Left cardiac atrium (tissue), 4 donors: ENCODE measurements around the gene ATP13A4. TPM values are rescaled to one million over a fixed set of nuclear protein-coding genes. Genes with fewer than 3 reads are reported as not detected.
"Not testable (repeated sequence)": the region's sequence is repeated elsewhere in the genome, so short reads cannot be mapped to it uniquely, and the experiment has no call there.

Experiments used
- ATAC-seq, 2 donors: fragments of 200-7000 bp; cut with Tn5 transposase; one replicate each; pipeline ENCODE4 v1.9.1; 2020; ENCODE audit warnings: mild to moderate bottlenecking in 2 of 2, moderate library complexity in 2 of 2
- DNase-seq: peaks from one replicate; pipeline ENCODE4 v3.0.0-alpha.2; 2020
- intact Hi-C, 2 donors: fragments of 100-400 bp; cut with DNase I; formaldehyde crosslinking; loops; one replicate each; pipeline versions ENCODE4 v1.14.1 to v1.15.1; 2022 to 2023
- total RNA-seq, 2 donors: library from RNA; stranded (reverse); fragmentation: NEBNext Ultra II Directional; extraction: Animal tissue kit (Norgen Biotek cat#: 25700); gene quantifications; one replicate each; pipeline ENCODE4 v1.2.1, GENCODE V29; 2021
- donor health status: DM: no; HTN: yes; CAD: no.
- donor health status: DM: no; HTN: yes; CAD: no; lungs with severe emphysema.
- donor health status: DM: yes; HTN: yes; CAD: no.
- donor health status: Dilated cardiomyopathy.

ATP13A4 gene
- total RNA-seq, 2 donors from 2014 or later: 0.29 to 0.47 TPM

DNA sequence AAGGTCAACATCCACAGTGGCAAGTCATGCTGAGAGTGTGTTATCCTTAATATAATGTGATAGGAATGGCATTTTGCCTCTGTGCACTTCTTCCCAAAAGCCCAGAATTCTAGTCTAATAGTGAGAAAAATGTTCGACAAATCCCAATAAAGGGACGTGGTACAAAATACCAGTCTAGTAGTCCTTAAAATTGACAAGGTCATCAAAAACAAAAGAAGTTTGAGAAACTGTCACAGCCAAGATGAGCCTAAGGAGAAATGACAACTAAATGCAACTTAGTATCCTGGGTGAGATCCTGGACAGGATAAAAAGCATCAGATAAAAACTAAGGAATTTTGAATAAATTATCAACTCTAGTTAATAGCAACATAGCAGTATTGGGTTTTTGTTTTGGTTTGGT is 14.4 kb upstream of the ATP13A4 start:
- intact Hi-C loops: loop anchor here (5.0 to 10.0 kb wide), 2 partner anchors 107 to 1004 kb away; no protein-coding TSS in a partner anchor
- no peak for DNase-seq
- ATAC-seq: no peak

DNA sequence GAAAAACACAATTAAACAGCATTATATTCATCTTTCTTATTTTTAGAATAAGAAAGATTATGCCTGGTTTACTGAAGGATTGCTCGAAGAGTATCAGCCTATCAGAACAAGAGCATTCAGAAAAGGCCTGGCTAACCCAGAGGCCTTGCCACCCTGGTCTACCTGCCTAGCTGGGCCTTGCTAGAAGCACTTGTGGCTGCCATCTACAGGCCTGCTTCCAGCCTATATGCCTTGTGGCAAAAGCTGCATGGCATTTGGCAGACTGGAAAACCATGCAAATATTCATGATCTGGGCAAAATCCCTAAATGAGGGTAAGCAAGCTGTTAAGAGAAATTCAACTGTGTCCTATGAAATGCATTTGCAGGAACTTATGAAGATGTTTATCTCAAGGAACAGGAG is 9.3 kb upstream of the ATP13A4 start:
- no peak for ATAC-seq
- no peak for DNase-seq
- intact Hi-C loops: loop anchor here in 1 of 2 donors (10.0 kb wide), 1 partner anchor 999 kb away; no protein-coding TSS in a partner anchor

DNA sequence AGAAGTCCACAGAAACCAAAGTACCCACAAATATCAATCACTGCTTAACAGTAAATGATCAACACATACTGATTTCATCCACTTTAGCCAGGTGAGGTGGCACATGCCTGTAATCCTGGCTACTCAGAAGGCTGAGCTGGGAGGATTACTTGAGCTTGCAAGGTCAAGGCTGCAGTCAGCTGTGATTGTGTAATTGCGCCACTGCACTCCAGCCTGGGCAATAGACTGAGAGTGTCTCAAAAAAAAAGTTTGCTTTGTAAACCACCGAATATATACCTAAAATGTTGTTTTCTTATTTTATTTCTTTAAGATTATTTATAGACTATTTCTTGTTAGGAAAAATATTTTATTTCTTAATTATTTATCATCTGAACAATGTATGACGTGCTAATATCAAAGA is 8.7 kb upstream of the ATP13A4 start:
- no peak for DNase-seq
- intact Hi-C loops: loop anchor here in 1 of 2 donors (10.0 kb wide), 1 partner anchor 999 kb away; no protein-coding TSS in a partner anchor
- ATAC-seq: no peak

DNA sequence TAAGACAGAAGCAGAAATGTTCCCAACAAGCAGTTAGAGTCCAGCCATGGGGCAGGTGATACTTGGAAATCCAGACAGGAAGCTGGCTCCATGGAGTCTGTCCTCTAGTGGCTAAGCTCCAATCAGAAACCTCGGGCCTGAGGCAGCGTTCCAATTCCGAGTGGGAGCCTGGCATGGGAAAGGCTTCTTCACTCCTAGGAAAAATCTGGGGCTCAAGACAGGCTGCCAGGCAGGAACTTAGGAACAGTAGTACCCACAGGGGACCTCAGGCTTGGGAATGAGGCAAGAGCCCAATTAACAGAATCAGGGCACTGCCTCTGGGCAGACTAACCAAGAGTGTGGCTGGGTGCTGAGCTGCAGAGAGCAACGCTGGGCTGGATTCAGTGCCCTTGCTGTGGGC is 6.2 kb upstream of the ATP13A4 start:
- ATAC-seq (peak in 1 of 2 donors; percentile 67), DNase-seq (no peak)
- intact Hi-C loops: loop anchor here in 1 of 2 donors (10.0 kb wide), 1 partner anchor 996 kb away; no protein-coding TSS in a partner anchor

DNA sequence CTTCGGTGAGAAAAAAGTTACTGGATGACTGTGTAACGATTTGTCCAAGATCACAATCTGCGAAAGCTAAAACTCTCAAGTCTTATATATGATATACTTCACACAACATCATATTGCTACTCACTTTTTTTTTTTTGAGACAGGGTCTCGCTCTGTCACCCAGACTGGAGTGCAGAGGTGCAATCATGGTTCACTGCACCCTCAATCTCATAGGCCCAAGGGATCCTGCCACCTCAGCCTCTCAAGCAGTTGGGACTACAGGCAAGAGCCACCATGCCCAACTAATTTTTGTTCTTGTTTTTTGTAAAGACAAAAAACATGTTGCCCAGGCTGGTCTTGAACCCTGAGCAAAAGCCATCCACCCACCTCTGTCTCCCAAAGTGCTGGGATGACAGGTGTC is 5.4 kb upstream of the ATP13A4 start:
- intact Hi-C loops: loop anchor here in 1 of 2 donors (10.0 kb wide), 1 partner anchor 995 kb away; no protein-coding TSS in a partner anchor
- DNase-seq: no peak
- no peak for ATAC-seq

DNA sequence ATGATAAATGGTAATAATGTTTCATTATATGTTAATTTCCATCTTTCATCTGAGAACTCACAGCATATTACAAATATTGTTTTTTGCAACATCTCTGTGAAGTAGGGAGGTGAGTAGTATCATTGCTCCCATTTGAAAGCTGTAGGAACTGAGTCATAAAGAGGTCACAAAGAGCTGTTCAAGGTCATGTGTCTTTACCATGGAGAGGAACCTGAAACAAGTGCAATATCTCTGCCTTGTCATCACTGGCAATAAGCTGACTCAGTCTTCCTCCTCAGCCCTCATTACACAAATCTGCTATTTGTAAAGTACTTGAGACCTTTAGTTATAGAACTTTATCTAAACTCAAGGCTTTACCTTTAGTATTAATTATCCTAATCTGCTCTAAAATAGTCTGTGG is 4.4 kb upstream of the ATP13A4 start:
- DNase-seq (no peak), ATAC-seq (no peak)
- intact Hi-C loops: no loop called here

DNA sequence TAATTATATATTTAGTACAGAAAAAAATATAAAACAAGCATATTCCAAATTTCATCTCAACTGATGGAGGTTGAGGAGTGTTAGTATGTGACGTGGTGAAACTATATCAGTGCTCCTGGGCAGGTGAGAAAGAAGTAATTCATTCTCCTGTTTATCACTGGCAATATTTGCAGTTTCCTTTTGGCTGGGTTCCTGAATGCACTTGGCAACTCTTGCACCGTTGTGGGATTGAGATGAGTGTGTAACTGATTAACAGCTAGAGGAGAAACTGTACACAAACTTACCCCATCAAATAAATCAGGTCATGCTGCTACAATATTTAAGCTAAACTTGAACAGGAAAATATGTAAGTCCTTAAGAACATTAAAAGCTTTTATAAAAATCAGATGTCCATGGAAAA is 2.1 kb upstream of the ATP13A4 start:
- DNase-seq (no peak), ATAC-seq (no peak)
- intact Hi-C loops: no loop called here

DNA sequence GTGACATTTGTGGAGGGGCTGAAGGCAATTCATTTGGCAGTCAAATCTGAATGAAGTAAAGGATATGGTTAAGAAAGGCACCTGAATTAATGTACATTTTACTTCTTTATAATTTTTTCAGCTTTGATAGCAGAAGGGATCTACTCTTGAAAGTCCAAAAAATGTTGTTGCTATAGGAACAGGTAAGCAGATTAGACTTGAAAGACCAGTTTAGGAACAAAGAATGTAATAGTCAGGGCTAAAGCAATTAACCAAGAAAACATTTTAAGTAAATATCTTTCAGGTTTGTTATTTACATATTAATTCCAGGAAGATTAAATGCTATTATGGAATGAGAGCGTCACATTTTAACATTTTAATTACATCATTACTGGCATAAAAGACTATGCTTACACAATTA is 1.1 kb downstream of the ATP13A4 start:
- intact Hi-C loops: no loop called here
- DNase-seq (no peak), ATAC-seq (no peak)

DNA sequence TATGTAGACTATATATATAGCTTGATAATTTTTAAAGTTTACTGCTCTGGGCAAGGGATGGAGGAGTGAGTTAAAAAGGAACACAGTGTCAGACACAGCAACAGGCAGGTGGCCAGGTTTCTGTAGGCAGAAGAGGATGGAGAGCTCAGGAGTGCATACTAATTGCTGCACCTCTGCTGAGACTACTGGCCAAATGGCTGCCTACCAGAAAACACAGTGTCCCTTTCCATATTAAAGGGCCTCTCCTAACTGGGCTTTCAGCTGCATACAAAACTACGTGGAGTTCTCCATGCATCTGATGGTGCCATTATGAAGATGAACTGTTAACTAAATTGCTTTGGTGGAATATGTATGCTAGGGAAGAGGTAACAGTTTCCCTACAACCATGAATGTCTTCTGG is 1.8 kb downstream of the ATP13A4 start:
- ATAC-seq (no peak), DNase-seq (no peak)
- intact Hi-C loops: no loop called here

DNA sequence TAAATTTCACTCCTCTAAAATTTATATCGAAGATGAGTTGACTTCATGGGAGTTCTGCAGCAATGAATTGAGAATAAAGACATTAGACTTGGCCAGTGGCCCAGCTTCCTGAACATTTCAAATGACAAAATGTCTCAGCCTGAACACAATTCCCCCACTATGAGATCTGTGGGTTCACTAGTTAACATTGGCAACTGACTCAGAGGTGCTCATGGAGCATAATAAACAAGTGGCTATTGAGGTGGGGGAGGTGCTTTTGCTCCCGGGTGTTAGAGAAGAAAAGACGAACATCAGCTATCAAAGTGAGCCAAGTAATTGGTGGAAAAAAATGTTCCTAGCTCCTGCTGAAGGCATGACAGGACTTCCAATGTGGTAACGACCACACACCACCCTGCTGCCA is 6.3 kb downstream of the ATP13A4 start:
- ATAC-seq (no peak), DNase-seq (no peak)
- intact Hi-C loops: no loop called here

DNA sequence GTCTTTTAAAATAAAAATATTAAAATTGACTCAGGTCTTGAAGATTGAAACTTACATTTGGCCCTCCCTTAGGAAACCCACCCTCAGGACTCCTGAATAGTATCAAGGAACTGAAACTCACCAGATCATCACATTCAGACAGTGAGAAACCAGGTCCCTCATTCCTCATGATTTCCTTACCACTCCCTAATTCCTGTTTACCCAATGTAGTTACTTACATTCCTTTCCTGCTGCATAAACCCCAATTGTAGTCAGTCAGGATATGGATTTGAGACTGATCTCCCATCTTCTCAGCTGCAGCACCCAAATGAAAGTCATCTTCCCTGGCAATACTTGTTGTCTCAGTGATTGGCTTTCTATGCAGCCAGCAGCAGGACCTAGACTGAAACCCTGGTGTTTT is 8.6 kb downstream of the ATP13A4 start:
- no peak for DNase-seq
- no peak for ATAC-seq
- intact Hi-C loops: no loop called here

DNA sequence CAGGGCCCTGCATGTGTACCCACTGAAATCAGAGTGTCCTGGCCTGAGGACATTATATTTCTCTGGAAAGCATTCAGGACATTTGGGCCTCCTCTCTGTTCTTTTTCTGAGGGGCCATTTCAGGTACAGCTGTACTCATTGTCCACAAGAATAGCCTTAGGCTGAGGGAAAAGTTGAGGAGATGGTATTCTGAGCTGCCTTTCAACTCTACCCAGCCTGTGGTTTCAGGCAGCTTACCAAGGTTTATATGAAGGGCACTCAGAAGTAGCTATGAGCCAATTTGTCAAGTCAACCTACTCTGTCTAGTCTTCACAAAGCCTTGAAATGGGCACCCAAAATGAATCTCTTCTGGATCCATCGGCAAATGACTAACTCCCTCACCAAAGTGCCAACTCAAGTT is 9.4 kb downstream of the ATP13A4 start:
- no peak for ATAC-seq
- intact Hi-C loops: no loop called here
- no peak for DNase-seq

DNA sequence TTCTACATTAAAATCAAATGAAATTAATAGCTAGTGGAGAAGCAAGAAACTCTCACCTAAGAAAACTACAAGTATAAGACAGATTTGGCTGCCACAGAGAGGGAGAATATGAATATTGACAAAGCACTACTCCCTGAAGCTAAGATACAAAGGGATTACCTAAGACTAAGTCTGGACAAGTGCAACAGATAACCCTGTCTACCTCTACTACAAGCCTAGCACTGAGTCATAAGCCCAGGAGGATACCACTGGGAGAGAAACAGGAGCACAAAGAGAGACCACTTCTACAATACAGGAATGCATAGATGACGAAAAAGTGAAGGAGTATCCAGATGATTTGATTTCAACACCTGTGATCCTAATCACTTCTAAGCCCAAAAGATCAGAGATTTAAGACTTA is 10.4 kb downstream of the ATP13A4 start:
- intact Hi-C loops: no loop called here

DNA sequence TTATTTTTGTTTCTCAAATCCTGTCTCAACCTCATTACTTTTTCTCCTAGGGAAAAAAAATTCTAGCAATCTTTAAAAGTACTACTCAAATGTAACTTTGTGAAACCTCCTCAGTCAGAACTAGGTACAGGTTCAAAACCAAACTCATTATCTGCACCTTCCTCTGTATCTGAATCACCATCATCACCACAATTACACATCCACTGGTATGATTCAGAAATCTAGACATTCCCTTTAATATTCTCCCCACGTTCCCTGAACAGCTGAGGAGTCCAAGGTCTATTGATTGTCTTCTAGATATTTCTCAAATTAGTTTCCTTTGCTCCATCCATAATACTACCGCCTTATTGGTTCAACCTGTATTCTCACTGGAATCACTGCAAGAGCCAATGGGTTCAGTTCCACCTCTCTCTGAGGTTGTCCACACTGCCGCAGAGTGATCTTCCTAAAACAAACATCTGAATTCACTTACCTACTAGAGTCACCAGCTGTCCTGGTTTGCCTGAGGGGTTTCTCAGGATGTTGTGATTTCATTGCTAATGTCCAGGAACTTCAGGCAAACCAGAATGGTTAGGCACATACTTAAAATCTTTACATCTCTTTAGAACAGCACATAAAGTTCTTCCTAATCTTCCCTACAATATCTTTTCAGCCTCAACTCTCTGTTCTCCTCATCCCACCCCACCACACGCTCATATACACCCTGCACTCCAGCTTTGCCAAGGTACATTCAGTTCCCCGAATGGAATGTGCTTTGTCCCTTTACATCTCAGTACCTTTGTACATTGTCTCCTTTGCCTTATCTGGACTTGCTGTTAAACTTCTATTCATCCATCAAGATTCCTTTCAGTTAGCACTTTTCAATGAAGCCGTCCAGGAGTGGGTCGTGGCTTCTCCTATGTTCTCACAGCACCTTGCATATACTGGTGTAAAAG is 24.2 kb downstream of the ATP13A4 start:
- no peak for ATAC-seq
- no peak for DNase-seq
- intact Hi-C loops: no loop called here

More for the DNA sequence above, 10.4 kb downstream of the ATP13A4 start:
- DNase-seq: no peak
- ATAC-seq: no peak

DNA sequence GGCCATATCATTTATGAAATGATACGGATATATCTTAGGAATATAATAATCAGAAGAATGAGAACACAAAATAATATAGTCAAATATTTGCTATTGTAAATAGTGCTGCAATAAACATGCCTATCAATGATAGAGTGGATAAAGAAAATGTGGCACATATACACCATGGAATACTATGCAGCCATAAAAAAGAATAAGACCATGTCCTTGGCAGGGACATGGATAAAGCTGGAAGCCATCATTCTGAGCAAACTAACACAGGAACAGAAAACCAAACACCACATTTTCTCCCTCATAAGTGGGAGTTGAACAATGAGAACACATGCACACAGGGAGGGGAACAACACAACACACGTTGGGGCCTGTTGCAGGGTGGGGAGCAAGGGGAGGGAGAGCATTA is 28.6 kb downstream of the ATP13A4 start:
- DNase-seq, ATAC-seq, intact Hi-C loops: not testable (repeated sequence)

DNA sequence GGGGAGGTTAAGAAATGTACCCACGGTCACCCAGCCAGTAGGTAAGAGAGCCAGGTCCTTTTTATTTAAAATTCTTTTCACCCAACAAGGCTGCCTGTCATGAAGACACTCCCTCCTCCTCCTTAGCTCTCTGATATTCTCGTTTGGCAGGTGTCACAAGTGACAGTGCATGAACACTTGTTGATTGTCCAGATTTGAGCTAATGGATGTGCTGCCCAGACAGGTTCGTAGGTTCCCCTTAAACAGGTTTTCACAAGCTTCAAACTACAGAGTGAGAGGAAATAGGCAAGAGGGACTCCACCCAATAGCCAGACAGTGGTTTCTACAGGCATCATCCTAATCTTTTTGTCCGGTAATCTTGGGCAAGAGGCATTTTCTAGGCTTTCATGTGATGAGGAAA is 32.2 kb downstream of the ATP13A4 start:
- DNase-seq: no peak

DNA sequence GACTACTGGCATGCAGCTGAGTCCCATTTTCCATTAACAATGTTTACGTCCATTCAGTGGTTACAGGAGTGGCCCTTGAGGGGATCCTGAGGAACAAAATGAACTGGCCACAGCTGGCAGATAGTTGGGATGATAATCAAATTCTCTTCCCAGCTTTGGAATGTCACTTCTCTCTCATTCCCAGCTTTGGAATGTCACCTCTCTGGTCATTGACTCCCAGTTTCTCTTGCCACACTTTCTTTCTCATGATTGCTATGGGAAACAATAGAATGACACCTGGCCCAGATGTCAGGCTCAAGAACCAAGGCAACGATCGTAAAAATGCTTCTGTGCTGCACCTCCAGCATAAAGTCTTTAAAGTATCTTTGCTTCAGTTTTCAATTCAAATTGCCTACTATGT is 34.0 kb downstream of the ATP13A4 start:
- ATAC-seq: no peak
- no peak for DNase-seq
- intact Hi-C loops: no loop called here

More for the DNA sequence above, 32.2 kb downstream of the ATP13A4 start:
- intact Hi-C loops: no loop called here
- ATAC-seq: no peak

DNA sequence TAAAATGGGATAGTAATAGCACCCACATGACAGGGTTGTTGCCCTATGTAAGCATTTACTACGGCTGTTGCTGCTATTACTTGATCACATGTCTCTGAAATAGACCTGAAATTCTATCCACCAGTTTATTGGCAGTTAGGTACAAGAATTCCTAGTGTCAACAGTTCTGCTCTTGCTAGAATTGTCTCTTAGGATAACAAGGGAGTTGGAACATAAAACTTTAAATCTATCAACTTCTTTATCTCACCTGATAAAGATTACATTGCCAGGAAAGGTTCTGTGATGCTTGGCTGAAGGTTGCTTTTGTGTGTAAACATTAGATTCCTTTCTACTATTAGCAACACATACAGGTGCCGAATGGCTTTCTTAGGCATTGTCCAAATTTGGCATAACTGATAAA is 38.7 kb downstream of the ATP13A4 start:
- DNase-seq (no peak), ATAC-seq (no peak)
- intact Hi-C loops: no loop called here

DNA sequence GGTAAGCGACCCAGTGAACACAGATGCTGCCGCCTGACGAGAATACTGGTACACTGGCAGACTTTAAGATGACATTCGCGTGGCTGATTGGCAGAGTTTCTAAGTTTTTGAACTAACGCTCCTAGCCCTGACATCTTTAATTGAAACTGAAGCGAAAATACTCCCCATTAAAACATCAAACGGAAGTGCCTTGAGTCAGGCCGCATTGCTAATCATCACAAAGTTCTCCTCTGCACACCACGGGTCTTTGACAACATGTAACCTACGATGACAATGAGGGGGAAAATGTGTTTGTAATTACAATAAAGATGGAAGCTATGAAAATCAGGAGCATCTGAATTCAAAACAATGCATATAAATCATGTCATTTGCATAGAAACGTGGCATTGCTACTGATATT is 44.5 kb downstream of the ATP13A4 start:
- ATAC-seq: no peak
- DNase-seq: no peak
- intact Hi-C loops: no loop called here

DNA sequence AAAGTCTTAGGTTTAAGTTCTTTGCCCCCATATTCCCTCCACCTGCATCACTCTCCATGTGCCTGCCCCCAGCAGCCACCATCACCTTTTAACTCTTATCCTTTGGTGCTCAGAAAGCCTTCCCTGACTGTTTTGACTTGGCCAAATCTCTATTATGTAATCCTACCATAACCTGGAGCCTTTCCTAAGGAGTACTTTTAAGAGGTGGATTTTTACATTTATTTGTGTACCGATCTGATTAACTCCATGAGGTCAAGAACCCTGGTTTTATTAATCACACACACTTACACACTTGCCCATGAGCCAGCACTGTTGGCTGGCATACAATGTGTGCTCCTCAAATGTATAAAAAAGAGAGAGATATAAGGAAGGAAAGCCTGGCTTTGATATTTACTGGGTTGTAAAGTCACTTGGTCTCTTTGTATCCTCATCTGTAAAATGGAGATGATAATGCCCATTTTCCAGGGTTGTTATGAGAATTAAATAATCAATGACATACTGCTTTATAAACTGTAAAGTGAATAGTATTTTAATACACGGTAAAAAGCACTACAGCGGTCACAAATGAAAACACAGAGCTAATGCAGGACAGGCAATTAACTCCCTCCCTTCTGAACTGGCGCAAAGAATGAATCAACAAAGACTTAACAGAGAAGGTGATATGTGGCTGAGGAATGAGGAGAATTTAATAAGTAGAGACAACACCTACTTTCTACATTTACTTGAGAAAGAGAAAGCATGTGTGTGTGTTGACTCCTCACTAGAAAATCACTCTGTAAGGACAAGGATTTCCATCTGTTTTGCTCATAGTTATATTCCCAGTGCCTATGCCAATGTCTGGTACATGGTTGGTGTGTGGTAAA is 45.4 kb downstream of the ATP13A4 start:
- intact Hi-C loops: no loop called here
- no peak for ATAC-seq
- no peak for DNase-seq
